Stomach (tissue), 4 donors: ENCODE data around the gene ENO2.
"Not testable (repeated sequence)": the region's sequence is repeated elsewhere in the genome, so short reads cannot be mapped to it uniquely, and the experiment has no call there.

Experiments used
- CTCF ChIP-seq, 7 experiments: fragments of 450-650 bp in 4 of 7; fragments of 200-600 bp in 3 of 7; sonication (generic) in 3 of 7; IDR thresholded peaks; one replicate each; pipeline ENCODE4 v1.5.1; 2016 to 2019; ENCODE audit warnings: antibody characterized with exemption in 7 of 7, control low read depth in 2 of 7, mild to moderate bottlenecking in 1 of 7
- POLR2A ChIP-seq, 4 donors: fragments of 450-650 bp; IDR thresholded peaks; one replicate each; pipeline ENCODE4 v1.6.1; 2016; ENCODE audit warnings: antibody characterized with exemption in 4 of 4, control low read depth in 2 of 4, mild to moderate bottlenecking in 1 of 4, moderate library complexity in 1 of 4

- TF ChIP-seq POLR2A, CTCF (IDR thresholded peaks at IDR 0.05): not testable (repeated sequence)
Measured at GRCh38 chr12:6889775-6890573, 24.4 kb upstream of the ENO2 start.
